Left colon (tissue), 2 donors: ENCODE results near the gene EIF4G3. TPM values are rescaled to one million over a fixed set of nuclear protein-coding genes. Genes with fewer than 3 reads are reported as not detected.
"Not testable (repeated sequence)": the region's sequence is repeated elsewhere in the genome, so short reads cannot be mapped to it uniquely, and the experiment has no call there.

ENCODE experiments used
- ATAC-seq: fragments of 200-7000 bp; cut with Tn5 transposase; one replicate; pipeline ENCODE4 v1.9.1; 2020; ENCODE audit warnings: mild to moderate bottlenecking, moderate library complexity
- DNase-seq, 2 donors: peaks; one replicate each; pipeline ENCODE4 v3.0.0-alpha.2; 2020
- intact Hi-C, 2 donors: fragments of 100-400 bp; cut with DNase I in 1 of 2; cut with micrococcal nuclease in 1 of 2; formaldehyde crosslinking; loops; one replicate each; pipeline versions ENCODE4 v1.11.2 to v1.14.0; 2022; cut with DNase I, micrococcal nuclease
- total RNA-seq, 2 donors: library from RNA; stranded (reverse); fragmentation: NEBNext Ultra II Directional; extraction: Animal tissue kit (Norgen Biotek cat#: 25700); gene quantifications; one replicate each; pipeline ENCODE4 v1.2.1, GENCODE V29; 2021
- donor health status: DM: no; HTN: no; CAD: no.
- donor health status: DM: yes; HTN: yes; CAD: no.

EIF4G3 gene
- total RNA-seq, 2 donors from 2014 or later, result 75.1 to 80.0 TPM

- ATAC-seq (peak; percentile 77), DNase-seq (no peak)
- intact Hi-C loops, result no loop called here
Measured at GRCh38 chr1:20885121-20885520, 291.6 kb downstream of the EIF4G3 start.

- no peak for ATAC-seq
- intact Hi-C loops, result no loop called here
- DNase-seq, result no peak
Measured at GRCh38 chr1:20884513-20884912, 292.2 kb downstream of the EIF4G3 start.

- no peak for ATAC-seq
- intact Hi-C loops, result no loop called here
Measured at GRCh38 chr1:20883766-20884165, 292.9 kb downstream of the EIF4G3 start.

GRCh38 chr1:20882837-20883236, 293.9 kb downstream of the EIF4G3 start:
- no peak for DNase-seq
- intact Hi-C loops, result no loop called here
- no peak for ATAC-seq

More at GRCh38 chr1:20883766-20884165, 292.9 kb downstream of the EIF4G3 start:
- DNase-seq, result no peak

GRCh38 chr1:20878799-20879198, 297.9 kb downstream of the EIF4G3 start:
- intact Hi-C loops, result no loop called here
- ATAC-seq (no peak), DNase-seq (no peak)

- peak; percentile 45 to 72 for DNase-seq
- ATAC-seq, result peak; percentile 90
- intact Hi-C loops, result no loop called here
Measured at GRCh38 chr1:20875198-20875973, 301.3 kb downstream of the EIF4G3 start.

GRCh38 chr1:20873311-20873710, 303.4 kb downstream of the EIF4G3 start:
- intact Hi-C loops, result no loop called here
- DNase-seq (no peak), ATAC-seq (no peak)

- ATAC-seq (no peak), DNase-seq (no peak)
- intact Hi-C loops, result no loop called here
Measured at GRCh38 chr1:20871419-20871818, 305.3 kb downstream of the EIF4G3 start.

GRCh38 chr1:20870718-20871117, 306.0 kb downstream of the EIF4G3 start:
- no peak for ATAC-seq
- intact Hi-C loops, result no loop called here

GRCh38 chr1:20868263-20868662, 308.4 kb downstream of the EIF4G3 start:
- ATAC-seq (no peak), DNase-seq (no peak)
- intact Hi-C loops, result no loop called here

More at GRCh38 chr1:20870718-20871117, 306.0 kb downstream of the EIF4G3 start:
- no peak for DNase-seq

GRCh38 chr1:20867847-20868246, 308.9 kb downstream of the EIF4G3 start:
- DNase-seq, result no peak
- intact Hi-C loops, result no loop called here
- no peak for ATAC-seq

- no peak for ATAC-seq
- intact Hi-C loops, result no loop called here
- no peak for DNase-seq
Measured at GRCh38 chr1:20867062-20867461, 309.6 kb downstream of the EIF4G3 start.

GRCh38 chr1:20865001-20865400, 311.7 kb downstream of the EIF4G3 start:
- intact Hi-C loops, result no loop called here
- ATAC-seq (no peak), DNase-seq (no peak)

GRCh38 chr1:20854529-20854928, 322.2 kb downstream of the EIF4G3 start:
- ATAC-seq, result no peak
- no peak for DNase-seq
- intact Hi-C loops, result no loop called here

- ATAC-seq, DNase-seq, intact Hi-C loops: not testable (repeated sequence)
Measured at GRCh38 chr1:20851791-20852190, 324.9 kb downstream of the EIF4G3 start.

GRCh38 chr1:20850021-20850420, 326.7 kb downstream of the EIF4G3 start:
- no peak for DNase-seq
- no peak for ATAC-seq
- intact Hi-C loops, result no loop called here

GRCh38 chr1:20849100-20849499, 327.6 kb downstream of the EIF4G3 start:
- ATAC-seq, result no peak
- DNase-seq, result no peak
- intact Hi-C loops, result no loop called here

- no peak for DNase-seq
- no peak for ATAC-seq
- intact Hi-C loops, result no loop called here
Measured at GRCh38 chr1:20848162-20848561, 328.5 kb downstream of the EIF4G3 start.

GRCh38 chr1:20847611-20848080, 329.1 kb downstream of the EIF4G3 start:
- no peak for ATAC-seq
- no peak for DNase-seq
- intact Hi-C loops, result no loop called here

GRCh38 chr1:20846461-20847374, 330.0 kb downstream of the EIF4G3 start:
- intact Hi-C loops, result no loop called here
- ATAC-seq (no peak), DNase-seq (no peak)
